ENCODE results near the gene TFAP2A. TPM values are rescaled to one million over a fixed set of nuclear protein-coding genes. Genes with fewer than 3 reads are reported as not detected.

Gene TFAP2A
- polyA plus RNA-seq, 1 donor from 2014 or later = 0.78 TPM

DNA sequence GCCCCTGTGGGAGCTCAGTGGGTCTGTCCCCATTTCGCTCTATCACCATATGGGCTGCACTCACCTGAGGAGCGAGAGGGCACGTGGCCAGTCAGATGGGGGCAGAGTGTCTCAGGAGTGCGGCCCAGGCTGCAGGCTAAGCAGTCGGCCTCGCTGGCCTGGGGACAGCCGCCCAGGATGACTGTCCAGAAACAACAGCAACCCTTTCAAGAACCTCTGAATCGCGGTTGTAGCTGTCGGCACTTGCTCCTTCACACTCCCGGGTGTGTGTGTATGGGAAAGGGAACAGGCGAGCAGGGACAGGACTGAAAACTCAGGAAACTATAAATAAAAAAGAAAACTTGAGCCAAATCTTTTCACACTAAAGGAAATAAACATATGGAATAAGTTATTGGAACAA, 63.1 kb downstream of the TFAP2A start:
- no peaks in the 10 kb centered on the region for H3F3A ChIP-seq (ENCODE audit: insufficient read depth, low read length, poor library complexity, severe bottlenecking)
- no peaks in the 10 kb centered on the region for H3K9me3 ChIP-seq (ENCODE audit: low read length)
- no peaks in the 10 kb centered on the region for H4K20me1 ChIP-seq (ENCODE audit: insufficient read depth)
- H3K79me2 ChIP-seq (replicated peaks; ENCODE audit: insufficient read depth, low read length) = no peaks in the 10 kb centered on the region
- no peaks in the 10 kb centered on the region for H3K36me3 ChIP-seq (ENCODE audit: insufficient read depth, low read length)
- H3K9me2 ChIP-seq (ENCODE audit: insufficient read depth, low read length) = no peaks in the 10 kb centered on the region
- no peaks in the 10 kb centered on the region for H3K27me3 ChIP-seq (ENCODE audit: insufficient read depth, low read depth, low read length)
- no peak overlapping the region for H3K4me3 ChIP-seq (ENCODE audit: low read length)
- no peak overlapping the region for H2AFZ ChIP-seq (ENCODE audit: low read depth, low read length)
- H3K9ac ChIP-seq (ENCODE audit: low read length) = no peak overlapping the region
- no peak overlapping the region for H3K4me2 ChIP-seq (ENCODE audit: low read length)
- no peak for TF ChIP-seq EP300 (conservative IDR thresholded peaks at IDR 0.05; ENCODE audit: poor library complexity, severe bottlenecking)
- no peak for TF ChIP-seq EZH2 (IDR thresholded peaks at IDR 0.05; ENCODE audit: borderline replicate concordance, insufficient read depth, low read length, poor library complexity, severe bottlenecking)
- no peak overlapping the region for H3K27ac ChIP-seq (ENCODE audit: low read length)

DNA sequence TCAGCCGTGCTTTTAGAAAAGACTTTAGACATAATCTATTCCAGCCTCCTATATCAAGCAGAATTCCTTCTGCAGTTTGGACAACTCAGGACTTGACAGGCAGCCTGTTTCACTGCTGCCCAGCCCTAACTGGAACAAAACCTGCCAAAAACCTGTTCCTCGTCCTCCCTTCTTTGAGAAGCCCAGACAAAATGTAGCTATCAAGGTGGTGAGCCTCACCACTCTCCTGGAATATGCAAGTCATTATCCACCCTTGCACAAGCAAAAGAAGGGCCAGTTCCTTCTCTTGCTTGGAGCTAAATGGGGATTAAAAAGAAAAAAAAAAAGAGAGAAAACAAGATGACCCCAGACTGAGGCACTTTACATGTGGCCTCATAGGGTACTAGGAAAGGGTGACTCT, 64.2 kb downstream of the TFAP2A start:
- no peak overlapping the region for H3K4me3 ChIP-seq (ENCODE audit: low read length)
- H2AFZ ChIP-seq (ENCODE audit: low read depth, low read length) = no peak overlapping the region
- H3K9me3 ChIP-seq (ENCODE audit: low read length) = no peaks in the 10 kb centered on the region
- no peaks in the 10 kb centered on the region for H3K27me3 ChIP-seq (ENCODE audit: insufficient read depth, low read depth, low read length)
- H3K4me2 ChIP-seq (ENCODE audit: low read length) = no peak overlapping the region
- H3K79me2 ChIP-seq (replicated peaks; ENCODE audit: insufficient read depth, low read length) = no peaks in the 10 kb centered on the region
- no peaks in the 10 kb centered on the region for H3K9me2 ChIP-seq (ENCODE audit: insufficient read depth, low read length)
- no peaks in the 10 kb centered on the region for H4K20me1 ChIP-seq (ENCODE audit: insufficient read depth)
- no peak overlapping the region for H3K9ac ChIP-seq (ENCODE audit: low read length)
- H3K27ac ChIP-seq (ENCODE audit: low read length) = no peak overlapping the region
- no peaks in the 10 kb centered on the region for H3F3A ChIP-seq (ENCODE audit: insufficient read depth, low read length, poor library complexity, severe bottlenecking)
- no peaks in the 10 kb centered on the region for H3K36me3 ChIP-seq (ENCODE audit: insufficient read depth, low read length)
- TF ChIP-seq POLR2AphosphoS5 (IDR thresholded peaks at IDR 0.05) = no peak
- TF ChIP-seq, protein P1, sequence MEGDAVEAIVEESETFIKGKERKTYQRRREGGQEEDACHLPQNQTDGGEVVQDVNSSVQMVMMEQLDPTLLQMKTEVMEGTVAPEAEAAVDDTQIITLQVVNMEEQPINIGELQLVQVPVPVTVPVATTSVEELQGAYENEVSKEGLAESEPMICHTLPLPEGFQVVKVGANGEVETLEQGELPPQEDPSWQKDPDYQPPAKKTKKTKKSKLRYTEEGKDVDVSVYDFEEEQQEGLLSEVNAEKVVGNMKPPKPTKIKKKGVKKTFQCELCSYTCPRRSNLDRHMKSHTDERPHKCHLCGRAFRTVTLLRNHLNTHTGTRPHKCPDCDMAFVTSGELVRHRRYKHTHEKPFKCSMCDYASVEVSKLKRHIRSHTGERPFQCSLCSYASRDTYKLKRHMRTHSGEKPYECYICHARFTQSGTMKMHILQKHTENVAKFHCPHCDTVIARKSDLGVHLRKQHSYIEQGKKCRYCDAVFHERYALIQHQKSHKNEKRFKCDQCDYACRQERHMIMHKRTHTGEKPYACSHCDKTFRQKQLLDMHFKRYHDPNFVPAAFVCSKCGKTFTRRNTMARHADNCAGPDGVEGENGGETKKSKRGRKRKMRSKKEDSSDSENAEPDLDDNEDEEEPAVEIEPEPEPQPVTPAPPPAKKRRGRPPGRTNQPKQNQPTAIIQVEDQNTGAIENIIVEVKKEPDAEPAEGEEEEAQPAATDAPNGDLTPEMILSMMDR (IDR thresholded peaks at IDR 0.05; ENCODE audit: poor library complexity, severe bottlenecking) = no peak
- no peak for TF ChIP-seq EP300 (conservative IDR thresholded peaks at IDR 0.05; ENCODE audit: poor library complexity, severe bottlenecking)
- no peak for TF ChIP-seq MXI1 (conservative IDR thresholded peaks at IDR 0.05; ENCODE audit: poor library complexity, severe bottlenecking)
- no peak for TF ChIP-seq SMC3 (conservative IDR thresholded peaks at IDR 0.05; ENCODE audit: poor library complexity)
- no peak for TF ChIP-seq EZH2 (IDR thresholded peaks at IDR 0.05; ENCODE audit: borderline replicate concordance, insufficient read depth, low read length, poor library complexity, severe bottlenecking)
- no peak for TF ChIP-seq TAF1 (IDR thresholded peaks at IDR 0.05; ENCODE audit: low read depth)
- no peak for TF ChIP-seq RAD21 (conservative IDR thresholded peaks at IDR 0.05)
- TF ChIP-seq, protein P2, sequence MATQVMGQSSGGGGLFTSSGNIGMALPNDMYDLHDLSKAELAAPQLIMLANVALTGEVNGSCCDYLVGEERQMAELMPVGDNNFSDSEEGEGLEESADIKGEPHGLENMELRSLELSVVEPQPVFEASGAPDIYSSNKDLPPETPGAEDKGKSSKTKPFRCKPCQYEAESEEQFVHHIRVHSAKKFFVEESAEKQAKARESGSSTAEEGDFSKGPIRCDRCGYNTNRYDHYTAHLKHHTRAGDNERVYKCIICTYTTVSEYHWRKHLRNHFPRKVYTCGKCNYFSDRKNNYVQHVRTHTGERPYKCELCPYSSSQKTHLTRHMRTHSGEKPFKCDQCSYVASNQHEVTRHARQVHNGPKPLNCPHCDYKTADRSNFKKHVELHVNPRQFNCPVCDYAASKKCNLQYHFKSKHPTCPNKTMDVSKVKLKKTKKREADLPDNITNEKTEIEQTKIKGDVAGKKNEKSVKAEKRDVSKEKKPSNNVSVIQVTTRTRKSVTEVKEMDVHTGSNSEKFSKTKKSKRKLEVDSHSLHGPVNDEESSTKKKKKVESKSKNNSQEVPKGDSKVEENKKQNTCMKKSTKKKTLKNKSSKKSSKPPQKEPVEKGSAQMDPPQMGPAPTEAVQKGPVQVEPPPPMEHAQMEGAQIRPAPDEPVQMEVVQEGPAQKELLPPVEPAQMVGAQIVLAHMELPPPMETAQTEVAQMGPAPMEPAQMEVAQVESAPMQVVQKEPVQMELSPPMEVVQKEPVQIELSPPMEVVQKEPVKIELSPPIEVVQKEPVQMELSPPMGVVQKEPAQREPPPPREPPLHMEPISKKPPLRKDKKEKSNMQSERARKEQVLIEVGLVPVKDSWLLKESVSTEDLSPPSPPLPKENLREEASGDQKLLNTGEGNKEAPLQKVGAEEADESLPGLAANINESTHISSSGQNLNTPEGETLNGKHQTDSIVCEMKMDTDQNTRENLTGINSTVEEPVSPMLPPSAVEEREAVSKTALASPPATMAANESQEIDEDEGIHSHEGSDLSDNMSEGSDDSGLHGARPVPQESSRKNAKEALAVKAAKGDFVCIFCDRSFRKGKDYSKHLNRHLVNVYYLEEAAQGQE (IDR thresholded peaks at IDR 0.05; ENCODE audit: borderline replicate concordance) = no peak

Data from neural cell (in vitro differentiated cells).